OCI-LY3 (cell line): ENCODE results near the gene LRRN2.

ENCODE experiments used
- H2AFZ ChIP-seq: fragments of 200-600, 300-600 bp; shearing (Covaris generic); 2 replicates; pipeline ENCODE4 v1.6.0; 2014; ENCODE audit warnings: antibody characterized with exemption, low read depth, low read length
- H3K27ac ChIP-seq: fragments of 200-600, 300-600 bp; sonication (generic); 2 replicates; pipeline ENCODE4 v1.5.1; 2014; ENCODE audit warnings: mild to moderate bottlenecking, low read length, moderate library complexity, mixed read lengths
- H3K27me3 ChIP-seq: fragments of 200-600, 300-600 bp; sonication (generic); 2 replicates; pipeline ENCODE4 v1.6.1; 2014; ENCODE audit warnings: low read depth, low read length, mixed read lengths
- H3K36me3 ChIP-seq: fragments of 200-600, 300-600 bp; sonication (generic); replicated peaks from 2 replicates; pipeline ENCODE3; 2014; ENCODE audit warnings: low read depth, low read length, mixed read lengths
- H3K4me1 ChIP-seq: fragments of 300-600, 200-600 bp; sonication (generic); 2 replicates; pipeline ENCODE4 v1.6.1; 2014; ENCODE audit warnings: low read length, mixed read lengths
- H3K4me2 ChIP-seq: fragments of 200-600, 300-600 bp; sonication (generic); 2 replicates; pipeline ENCODE4 v1.6.1; 2014; ENCODE audit warnings: low read length, mixed read lengths
- H3K4me3 ChIP-seq: fragments of 300-600, 200-600 bp; sonication (generic); 2 replicates; pipeline ENCODE4 v1.5.1; 2014; ENCODE audit warnings: antibody characterized with exemption, mild to moderate bottlenecking, low read length, moderate library complexity
- H3K79me2 ChIP-seq: fragments of 300-600, 200-600 bp; shearing (Covaris generic); 2 replicates; pipeline ENCODE4 v1.6.1; 2014; ENCODE audit warnings: mild to moderate bottlenecking, low read length, mixed read lengths
- H3K9ac ChIP-seq: fragments of 300-600, 200-600 bp; shearing (Covaris generic); 2 replicates; pipeline ENCODE4 v1.6.0; 2014; ENCODE audit warnings: mild to moderate bottlenecking, low read length, moderate library complexity
- H3K9me3 ChIP-seq: fragments of 200-600, 300-600 bp; shearing (Covaris generic); 2 replicates; pipeline ENCODE4 v1.6.1; 2014; ENCODE audit warnings: low read length, mixed read lengths; ENCODE audit not compliant: insufficient read depth
- H4K20me1 ChIP-seq: fragments of 200-600, 300-600 bp; sonication (generic); 2 replicates; pipeline ENCODE4 v1.6.1; 2016; ENCODE audit warnings: low read length, mixed read lengths; ENCODE audit not compliant: insufficient read depth
- CTCF ChIP-seq: fragments of 200-600, 300-600 bp; sonication (generic); IDR thresholded peaks from 2 replicates; pipeline ENCODE4 v1.5.1; 2014; ENCODE audit warnings: antibody characterized with exemption, low read length, low read depth
- EZH2phosphoT487 ChIP-seq: fragments of 200-600 bp; shearing (Covaris generic); IDR thresholded peaks from 2 replicates; pipeline ENCODE4 v1.6.1; 2018; ENCODE audit warnings: antibody characterized with exemption, mixed run types, low read depth

The LRRN2 gene

GRCh38 chr1:204704794-204705492 lies 19.4 kb upstream of the LRRN2 start:
- Histone ChIP-seq H3K9me3 (no peaks in the 10 kb centered on the region), H3K27ac (no peak overlapping the region), H4K20me1 (no peaks in the 10 kb centered on the region), H3K36me3 (no peaks in the 10 kb centered on the region), H3K79me2 (no peaks in the 10 kb centered on the region), H3K4me2 (no peak overlapping the region), H3K9ac (no peak overlapping the region), H3K4me3 (no peak overlapping the region), H3K27me3 (peaks cover 37% of the 10 kb centered on the region), H2AFZ (no peak overlapping the region), H3K4me1 (no peaks in the 10 kb centered on the region)
- no peak for TF ChIP-seq CTCF
- TF ChIP-seq EZH2phosphoT487 = no peak

DNA sequence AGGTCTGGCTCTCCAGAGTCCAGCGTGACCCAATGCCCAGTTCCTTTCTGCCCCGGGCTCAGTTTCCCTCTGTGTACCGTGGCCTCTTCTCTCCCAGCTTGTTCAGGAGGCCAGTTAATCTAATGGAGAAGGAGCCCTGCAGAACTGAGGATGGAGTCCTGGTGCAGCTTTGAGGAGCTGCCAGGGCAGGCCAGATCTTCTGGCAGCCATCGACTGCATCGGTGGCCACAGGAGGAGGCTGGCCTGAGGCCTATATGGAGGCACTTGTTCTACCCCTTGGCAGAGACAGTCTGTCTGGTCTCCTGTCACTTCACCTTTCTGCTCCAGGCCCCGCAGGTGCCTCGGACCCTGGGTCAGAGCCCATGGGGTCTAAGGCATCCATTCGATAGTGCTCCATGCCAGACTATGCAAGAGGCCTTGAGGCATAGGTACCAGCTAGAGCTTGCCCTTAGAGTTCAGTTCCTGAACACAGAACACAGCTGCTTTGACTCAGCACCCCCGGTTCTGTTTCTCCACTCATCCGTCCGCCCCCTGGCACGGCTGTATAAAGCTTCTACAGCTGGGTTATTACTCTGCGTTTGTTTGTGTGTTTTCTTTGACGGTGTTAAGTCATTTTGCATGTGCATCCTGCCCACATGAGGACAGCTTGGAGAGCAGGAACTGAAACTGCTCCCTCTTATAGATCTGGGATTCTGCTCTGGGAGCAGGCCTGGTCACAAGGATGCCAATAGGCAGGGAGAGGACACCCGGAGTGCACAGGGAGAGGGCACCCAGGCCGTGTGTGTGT lies 18.5 kb upstream of the LRRN2 start:
- Histone ChIP-seq H3K36me3 (no peaks in the 10 kb centered on the region), H3K4me1 (no peaks in the 10 kb centered on the region), H3K79me2 (no peaks in the 10 kb centered on the region), H3K27me3 (peaks cover 29% of the 10 kb centered on the region), H3K9ac (no peak overlapping the region), H3K4me3 (no peak overlapping the region), H3K9me3 (no peaks in the 10 kb centered on the region), H3K27ac (no peak overlapping the region), H3K4me2 (no peak overlapping the region), H4K20me1 (no peaks in the 10 kb centered on the region), H2AFZ (no peak overlapping the region)
- TF ChIP-seq EZH2phosphoT487 (no peak), CTCF (no peak)

GRCh38 chr1:204703268-204703664 lies 17.7 kb upstream of the LRRN2 start:
- no peaks in the 10 kb centered on the region for H4K20me1 ChIP-seq
- no peak overlapping the region for H2AFZ ChIP-seq
- H3K4me3 ChIP-seq = no peak overlapping the region
- H3K27ac ChIP-seq = no peak overlapping the region
- TF ChIP-seq CTCF = no peak
- TF ChIP-seq EZH2phosphoT487 = no peak
- no peaks in the 10 kb centered on the region for H3K79me2 ChIP-seq
- no peaks in the 10 kb centered on the region for H3K36me3 ChIP-seq
- H3K9me3 ChIP-seq = no peaks in the 10 kb centered on the region
- no peak overlapping the region for H3K9ac ChIP-seq
- H3K4me1 ChIP-seq = no peaks in the 10 kb centered on the region
- peaks cover 23% of the 10 kb centered on the region for H3K27me3 ChIP-seq
- no peak overlapping the region for H3K4me2 ChIP-seq

DNA sequence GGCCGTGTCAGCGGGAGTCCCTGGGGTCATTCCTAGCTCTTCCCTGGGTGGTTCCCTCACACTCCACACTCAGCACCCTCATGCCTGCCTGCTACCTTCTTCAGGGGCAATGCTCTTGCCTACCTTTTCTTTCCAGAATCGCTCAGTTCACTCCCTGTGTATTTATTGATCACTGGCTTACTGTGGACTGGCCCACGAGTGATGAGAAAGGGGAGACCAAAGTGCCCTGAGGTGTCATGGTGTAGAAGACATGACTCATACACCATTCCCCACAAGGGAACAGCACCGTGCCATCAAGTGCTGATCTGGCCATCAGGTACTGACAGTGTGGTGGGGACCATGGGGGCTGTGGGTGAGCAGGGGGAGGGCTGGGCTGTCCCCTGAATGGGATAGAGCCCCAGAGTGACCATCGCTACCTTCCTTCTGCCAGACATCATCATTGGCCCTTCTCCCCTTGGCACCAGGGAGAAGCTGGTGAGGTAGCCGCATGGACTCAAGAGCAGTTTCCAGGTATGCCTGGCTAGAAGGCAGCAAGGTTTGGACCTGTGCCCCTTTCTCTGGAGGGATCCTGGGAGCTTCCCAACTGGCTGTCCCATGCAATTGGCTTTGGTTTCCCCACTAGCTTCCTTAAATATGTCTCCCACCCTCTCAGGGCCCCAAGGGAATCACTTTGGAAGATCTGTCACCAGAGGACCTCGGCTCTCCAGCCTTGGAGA lies 17.2 kb upstream of the LRRN2 start:
- no peaks in the 10 kb centered on the region for H3K36me3 ChIP-seq
- H2AFZ ChIP-seq = no peak overlapping the region
- H3K27ac ChIP-seq = no peak overlapping the region
- no peak overlapping the region for H3K4me2 ChIP-seq
- H3K4me3 ChIP-seq = no peak overlapping the region
- no peak overlapping the region for H3K9ac ChIP-seq
- no peaks in the 10 kb centered on the region for H3K9me3 ChIP-seq
- TF ChIP-seq EZH2phosphoT487 (no peak), CTCF (no peak)
- no peaks in the 10 kb centered on the region for H4K20me1 ChIP-seq
- no peaks in the 10 kb centered on the region for H3K4me1 ChIP-seq
- H3K27me3 ChIP-seq = peaks cover 23% of the 10 kb centered on the region
- no peaks in the 10 kb centered on the region for H3K79me2 ChIP-seq
